HG03354 (cell line): ENCODE measurements around the gene DYNC1I1.

Experiments used
- ATAC-seq: cut with Tn5 transposase; IDR thresholded peaks from one replicate; pipeline ENCODE4 v1.9.1; 2021; ENCODE audit warnings: mild to moderate bottlenecking; ENCODE audit not compliant: unreplicated experiment, poor library complexity, severe bottlenecking

The DYNC1I1 gene

GRCh38 chr7:96045181-96045580 lies 272.8 kb downstream of the DYNC1I1 start:
- ATAC-seq = no peak

GRCh38 chr7:96045919-96046318 lies 273.6 kb downstream of the DYNC1I1 start:
- no peak for ATAC-seq

DNA sequence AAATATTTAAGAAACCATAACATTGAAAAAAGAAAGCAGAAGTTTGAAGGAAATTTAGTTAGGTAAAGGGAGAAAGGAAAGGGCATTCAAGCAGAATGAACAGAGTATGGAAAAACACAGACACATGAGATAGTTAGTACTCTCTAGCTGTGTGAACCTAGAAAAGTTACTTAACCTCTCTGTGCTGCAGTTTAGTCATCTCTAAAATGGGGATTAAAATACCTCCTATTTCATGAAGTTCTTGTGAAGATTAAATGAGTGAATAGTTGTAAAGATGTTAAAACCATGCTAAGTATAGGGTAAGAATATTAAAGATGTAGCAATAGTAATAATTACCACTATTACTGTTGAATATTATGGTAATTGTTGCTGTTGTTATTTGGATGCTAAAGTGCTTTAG lies 279.9 kb downstream of the DYNC1I1 start:
- no peak for ATAC-seq

DNA sequence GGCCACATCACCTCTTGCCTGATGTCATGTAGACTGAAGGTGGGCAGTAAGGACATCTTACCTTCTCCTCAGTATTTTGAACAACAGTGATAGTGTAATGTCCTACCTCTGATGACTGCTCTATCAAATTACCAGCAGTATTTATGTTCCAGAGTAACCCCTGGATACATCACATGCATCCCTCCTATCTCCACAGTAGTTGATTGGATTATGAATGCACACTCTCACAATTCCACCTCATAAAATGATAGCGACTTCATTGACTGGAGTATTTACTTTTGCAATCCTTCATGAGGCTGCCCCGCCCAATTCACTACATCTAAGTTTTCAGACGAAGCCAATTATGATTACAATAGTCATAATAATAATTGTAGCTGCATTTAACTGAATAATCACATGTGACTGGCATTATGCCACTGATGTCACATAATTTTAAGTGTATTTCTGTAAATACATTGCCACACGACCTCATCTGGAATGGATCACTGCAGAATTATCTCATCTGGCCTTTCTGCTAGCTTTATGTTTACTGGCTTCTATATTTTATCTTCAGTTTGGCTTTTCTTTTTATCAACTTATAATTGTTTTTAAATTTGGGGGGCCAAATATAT lies 280.6 kb downstream of the DYNC1I1 start:
- ATAC-seq = no peak

- no peak for ATAC-seq
Measured at GRCh38 chr7:96055717-96056116, 283.4 kb downstream of the DYNC1I1 start.

DNA sequence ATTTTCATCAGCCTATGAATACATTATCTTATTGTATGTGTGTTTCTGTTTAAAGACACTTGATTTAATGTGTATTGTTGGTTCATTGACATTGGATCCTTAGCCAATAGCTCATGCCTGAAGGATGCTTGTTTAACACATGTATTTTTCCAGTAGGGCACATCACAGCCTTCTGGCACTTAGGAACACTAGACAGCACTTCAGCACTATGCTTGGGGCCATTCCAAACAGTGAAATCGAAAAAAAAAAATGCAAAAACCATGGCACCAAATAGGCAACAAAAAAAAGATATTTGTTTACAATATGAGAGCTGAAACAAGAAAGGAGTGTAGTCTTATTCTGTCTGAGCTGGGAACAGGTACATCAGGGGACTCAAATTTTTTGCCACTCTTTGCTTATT lies 286.7 kb downstream of the DYNC1I1 start:
- no peak for ATAC-seq

DNA sequence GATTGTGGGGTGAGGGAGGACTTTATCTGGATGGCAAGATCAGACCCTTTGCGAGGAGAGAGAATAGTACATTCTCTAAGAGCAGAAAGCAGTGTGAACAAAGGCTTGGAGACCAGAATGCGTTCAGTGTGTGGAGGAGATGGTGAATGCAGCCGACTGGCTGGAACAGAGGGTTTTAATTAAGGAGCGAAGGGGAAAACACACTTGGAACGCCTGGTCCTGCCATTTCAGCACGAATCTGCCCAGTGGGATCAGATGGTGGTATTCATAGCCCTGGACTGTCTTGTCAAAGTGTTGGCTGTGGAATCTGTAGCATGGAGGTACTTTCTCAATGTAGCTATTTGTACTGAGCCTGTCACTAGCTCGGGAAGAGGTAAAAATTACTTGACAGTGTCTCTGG lies 288.7 kb downstream of the DYNC1I1 start:
- ATAC-seq = no peak

GRCh38 chr7:96061844-96062243 lies 289.5 kb downstream of the DYNC1I1 start:
- no peak for ATAC-seq

DNA sequence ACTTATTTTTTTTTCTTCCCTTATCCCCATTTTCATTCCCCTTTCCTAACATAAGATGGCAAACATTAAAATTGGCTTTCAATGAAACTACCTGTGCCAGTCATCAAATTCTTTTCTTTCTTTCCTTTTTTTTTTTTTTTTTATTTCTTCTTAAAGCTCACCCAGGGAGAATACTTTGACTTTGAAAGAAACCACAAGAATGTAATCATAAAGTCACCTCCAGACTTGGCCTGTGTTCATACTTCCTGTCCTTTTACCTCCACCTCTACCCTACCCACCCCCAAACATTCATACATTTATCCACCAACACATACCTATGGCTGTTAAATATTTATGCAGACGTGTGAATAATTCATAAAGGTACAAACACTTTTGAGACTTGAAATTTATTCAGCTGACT lies 295.0 kb downstream of the DYNC1I1 start:
- ATAC-seq = no peak

- no peak for ATAC-seq
Measured at GRCh38 chr7:96069401-96069800, 297.0 kb downstream of the DYNC1I1 start.

- ATAC-seq = no peak
Measured at GRCh38 chr7:96074871-96075270, 302.5 kb downstream of the DYNC1I1 start.

DNA sequence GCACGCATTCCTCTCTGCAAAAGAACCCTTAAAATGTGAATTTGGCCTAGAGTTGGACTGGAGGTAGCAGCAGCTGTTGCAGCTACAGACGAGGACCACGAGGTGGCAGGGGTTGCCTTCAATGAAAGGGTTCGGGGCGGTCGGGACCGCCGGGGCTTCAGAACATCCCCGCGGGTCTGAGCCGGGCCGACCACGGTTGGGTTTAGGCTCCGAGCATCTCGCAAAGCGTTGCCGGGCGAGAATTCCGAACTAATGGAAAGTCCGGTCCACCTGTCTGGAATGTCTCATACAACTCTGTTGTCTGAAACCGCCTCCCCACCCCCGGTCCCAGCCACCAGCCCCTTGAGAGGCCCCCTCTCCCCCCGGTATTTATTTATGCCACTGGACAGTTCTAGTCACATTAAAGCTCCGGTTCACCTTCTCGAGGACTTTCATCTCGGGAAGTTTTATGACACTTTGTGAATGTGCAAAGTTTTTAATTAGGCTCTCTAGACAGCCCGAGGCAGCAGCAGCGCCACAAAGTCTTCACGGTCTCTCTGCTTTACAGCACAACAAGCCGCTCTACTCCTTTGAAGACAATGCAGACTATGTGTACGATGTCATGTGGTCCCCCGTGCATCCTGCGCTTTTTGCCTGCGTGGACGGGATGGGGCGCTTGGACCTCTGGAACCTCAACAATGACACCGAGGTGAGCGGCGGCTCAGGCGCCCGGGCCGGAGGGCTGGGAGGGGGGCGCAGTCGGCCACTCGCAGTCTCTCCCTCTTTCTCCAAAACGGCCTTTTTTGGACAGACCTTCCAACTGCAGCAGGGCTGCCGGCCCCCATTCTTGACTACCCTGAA lies 303.4 kb downstream of the DYNC1I1 start:
- peak; percentile 94 for ATAC-seq

DNA sequence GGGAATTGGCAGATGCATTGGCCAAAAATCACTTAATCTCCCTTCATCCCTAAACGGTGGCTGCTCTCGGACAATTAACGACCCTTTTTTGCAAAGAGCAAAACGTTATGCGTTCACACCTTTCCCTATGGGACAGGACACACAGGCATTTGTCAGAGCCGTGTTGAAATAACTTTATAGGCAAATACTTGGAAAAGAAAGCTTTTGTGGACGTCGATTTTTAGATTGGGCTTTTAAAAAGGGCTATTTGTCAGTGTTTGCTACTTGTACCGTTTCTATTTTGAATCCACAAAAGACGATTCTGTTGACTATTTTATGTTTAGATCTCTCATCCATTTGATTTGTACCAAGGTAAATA lies 304.0 kb downstream of the DYNC1I1 start:
- ATAC-seq = no peak

DNA sequence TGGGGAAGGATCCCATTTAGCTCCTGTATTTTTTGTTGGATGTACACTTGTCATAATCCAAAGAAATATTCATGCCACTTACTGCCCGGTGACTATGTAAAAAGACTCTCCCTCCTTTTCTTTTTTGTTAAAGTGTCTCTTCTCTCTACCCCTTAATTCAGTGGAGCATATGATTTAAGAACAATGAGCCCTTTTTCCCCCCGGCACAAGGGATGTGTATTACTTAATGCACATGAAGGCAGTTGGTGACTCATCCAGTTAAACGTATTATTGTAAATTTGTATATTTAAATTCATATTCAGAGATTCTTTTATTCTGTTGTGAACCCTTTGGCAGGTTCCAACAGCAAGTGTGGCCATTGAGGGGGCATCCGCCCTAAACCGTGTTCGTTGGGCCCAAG lies 307.7 kb downstream of the DYNC1I1 start:
- no peak for ATAC-seq

DNA sequence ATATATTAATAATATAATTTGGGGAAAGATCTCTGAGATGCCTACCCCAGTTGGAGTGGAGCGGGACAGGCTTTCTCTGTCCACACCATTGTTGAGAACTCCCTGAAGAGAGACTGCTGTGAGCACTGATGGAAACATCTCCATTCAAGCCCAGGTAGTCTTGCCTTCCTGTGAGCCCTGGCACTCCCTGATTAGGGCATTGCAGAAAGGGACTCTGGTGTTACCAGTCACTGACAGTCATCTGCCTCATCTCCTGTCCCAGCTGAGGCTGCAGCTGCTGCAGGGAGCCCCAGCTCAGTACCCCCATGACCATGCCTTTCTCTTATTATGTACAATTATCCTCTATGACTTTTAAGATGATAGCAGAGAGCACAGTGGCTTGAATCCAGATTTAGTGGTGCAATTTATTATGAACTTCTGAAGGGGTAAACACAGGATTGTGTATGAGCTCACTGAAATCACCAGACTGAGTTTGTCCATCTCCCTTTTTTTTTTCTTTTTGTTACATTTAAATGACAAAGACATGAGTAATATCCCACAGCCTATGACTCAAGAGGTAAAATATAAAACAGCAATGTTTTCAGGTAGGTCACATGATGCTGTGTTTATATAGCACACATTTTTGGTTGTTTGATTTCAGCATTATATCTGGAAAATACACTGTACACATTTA lies 312.7 kb downstream of the DYNC1I1 start:
- no peak for ATAC-seq

DNA sequence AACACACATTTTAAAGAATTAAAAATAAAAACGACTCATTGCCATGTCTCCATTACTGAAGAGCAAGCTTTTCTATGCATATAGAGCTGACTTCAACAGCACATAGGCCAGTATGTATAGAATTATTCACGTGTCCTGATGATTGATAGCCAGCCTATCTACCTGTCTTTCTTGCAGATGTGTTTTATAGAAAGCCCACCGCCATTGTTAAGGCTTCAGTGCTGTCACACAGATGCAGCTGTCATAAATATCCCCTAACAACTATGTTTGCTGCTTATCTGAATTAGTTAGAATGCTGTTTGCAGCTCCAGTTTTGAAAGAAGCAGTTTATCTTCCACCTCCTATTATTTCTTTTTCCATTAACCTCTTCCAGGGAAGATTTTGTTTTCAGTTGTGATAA lies 313.6 kb downstream of the DYNC1I1 start:
- no peak for ATAC-seq

DNA sequence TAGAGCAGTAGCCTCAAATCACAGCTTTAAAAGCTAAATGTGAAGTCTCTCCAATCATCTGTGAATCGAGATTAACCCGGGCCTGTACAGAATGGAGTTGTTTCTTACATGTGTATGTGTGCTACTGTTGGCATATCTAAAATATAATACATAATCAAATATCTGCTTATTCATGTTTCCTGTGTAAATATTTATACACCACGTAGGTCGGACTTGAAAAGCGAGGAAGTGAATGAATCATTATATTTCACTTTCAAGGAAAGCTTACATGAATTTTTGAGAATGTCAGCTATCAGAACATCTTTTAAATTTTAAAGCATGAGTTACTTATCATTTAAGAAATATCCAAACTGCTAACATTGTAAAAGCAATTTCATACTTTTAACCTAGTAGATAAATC lies 316.2 kb downstream of the DYNC1I1 start:
- no peak for ATAC-seq

DNA sequence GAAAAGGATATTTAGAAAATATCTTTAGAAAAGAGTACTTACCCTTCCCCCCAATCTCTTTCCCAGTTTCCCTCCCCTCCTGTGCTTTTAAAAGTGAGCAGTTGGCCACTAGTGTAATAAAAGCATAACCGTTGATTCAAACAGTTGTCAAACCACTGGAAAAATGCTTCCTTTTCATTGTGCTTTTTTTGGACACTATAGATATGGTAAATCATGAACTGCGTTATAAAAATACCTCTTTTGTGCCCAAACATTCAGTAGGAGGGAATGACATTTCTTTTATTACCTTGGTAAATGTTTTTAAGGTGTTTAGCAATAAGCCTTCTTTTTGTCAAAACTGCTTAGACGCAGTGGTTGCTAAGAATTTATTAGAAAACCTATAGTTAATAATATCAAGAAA lies 317.2 kb downstream of the DYNC1I1 start:
- ATAC-seq = no peak

- ATAC-seq = no peak
Measured at GRCh38 chr7:96090756-96091155, 318.4 kb downstream of the DYNC1I1 start.

DNA sequence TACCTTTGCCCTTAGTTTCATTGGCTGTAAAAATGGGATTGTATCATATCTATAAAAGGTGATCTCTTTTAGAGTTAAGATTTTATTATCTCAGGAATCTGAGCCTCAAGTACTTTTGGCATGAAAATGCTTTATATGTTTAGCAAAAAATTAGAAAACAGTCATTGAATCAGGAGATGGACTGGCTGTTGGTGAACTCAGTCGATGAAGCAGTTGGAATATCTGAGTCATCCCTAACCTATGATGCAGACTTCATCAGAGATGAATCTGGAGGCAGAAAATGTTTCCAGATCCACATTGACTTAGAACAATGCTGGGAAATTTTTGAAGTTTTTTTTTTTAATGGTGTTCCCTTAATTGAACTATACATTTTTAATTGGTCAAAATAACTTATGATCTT lies 321.1 kb downstream of the DYNC1I1 start:
- no peak for ATAC-seq

DNA sequence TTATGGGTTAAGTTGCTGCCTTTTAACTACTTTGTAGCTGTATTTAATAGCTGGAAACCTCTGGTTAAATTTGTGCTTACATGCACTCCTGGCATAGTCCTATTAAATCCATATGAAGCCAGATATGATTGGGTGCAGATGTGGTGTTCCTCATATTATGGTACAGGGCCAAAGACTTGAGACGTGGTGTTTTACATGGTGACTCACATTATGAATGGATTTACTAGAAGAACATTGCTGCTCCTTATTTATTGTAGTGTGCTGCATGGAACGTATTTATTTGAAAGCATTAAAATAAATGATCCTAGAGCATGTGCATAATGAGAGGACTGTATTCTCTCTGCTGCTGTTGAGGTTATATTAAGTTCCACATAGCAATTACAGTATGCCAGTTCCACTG lies 325.5 kb downstream of the DYNC1I1 start:
- no peak for ATAC-seq
